H1 (cell line): ENCODE results near the gene PLEKHG3. TPM values are rescaled to one million over a fixed set of nuclear protein-coding genes. Genes with fewer than 3 reads are reported as not detected.

Experiments
- CTCF ChIA-PET: fragments of 300-600 bp; sonication (Branson Sonifier 250); formaldehyde crosslinking; loops from one replicate; lab custom pipeline; 2021; ENCODE audit not compliant: partially characterized antibody; lab: Charles Lee
- POLR2A ChIA-PET: fragments of 300-600 bp; sonication (Branson Sonifier 250); formaldehyde crosslinking; loops from one replicate; lab custom pipeline; 2021; ENCODE audit warnings: inconsistent platforms; ENCODE audit not compliant: partially characterized antibody; lab: Charles Lee
- DNase-seq, 2 experiments: peaks; one replicate each; pipeline versions ENCODE4 v3.0.0 to v3.0.0-alpha.2; 2010 to 2022; ENCODE audit warnings: low spot score in 2 of 2, low read depth in 1 of 2, mixed read lengths in 1 of 2
- FAIRE-seq: peaks from 2 replicates; lab custom pipeline; 2011; peaks lifted over from hg19 to GRCh38; lab: Jason Lieb, UNC
- H2AFZ ChIP-seq: 2 replicates; pipeline ENCODE4 v1.8.1; 2012; ENCODE audit warnings: low read length, inconsistent platforms
- H2AK5ac ChIP-seq: 2 replicates; pipeline ENCODE4 v1.6.1; 2013; ENCODE audit warnings: low read depth, low read length
- H2BK120ac ChIP-seq: replicated peaks from 2 replicates; pipeline ENCODE3; 2013; ENCODE audit warnings: low read depth, low read length, inconsistent platforms
- H2BK12ac ChIP-seq: 2 replicates; pipeline ENCODE4 v1.6.1; 2013; ENCODE audit warnings: low read depth, low read length
- H2BK15ac ChIP-seq: 2 replicates; pipeline ENCODE4 v1.6.1; 2013; ENCODE audit warnings: low read length
- H2BK20ac ChIP-seq: 2 replicates; pipeline ENCODE4 v1.6.1; 2013; ENCODE audit warnings: low read length
- H2BK5ac ChIP-seq: 2 replicates; pipeline ENCODE4 v1.6.1; 2013; ENCODE audit warnings: low read depth, low read length
- H3K14ac ChIP-seq: 2 replicates; pipeline ENCODE4 v1.6.1; 2013; ENCODE audit warnings: inconsistent platforms; ENCODE audit not compliant: insufficient read length
- H3K18ac ChIP-seq: 2 replicates; pipeline ENCODE4 v1.6.1; 2013; ENCODE audit warnings: low read length; ENCODE audit errors: extremely low read depth
- H3K23ac ChIP-seq: 2 replicates; pipeline ENCODE4 v1.6.1; 2013; ENCODE audit warnings: inconsistent platforms; ENCODE audit not compliant: insufficient read length
- H3K23me2 ChIP-seq: 2 replicates; pipeline ENCODE4 v1.6.1; 2013; ENCODE audit warnings: low read depth, low read length
- H3K27ac ChIP-seq: 2 replicates; pipeline ENCODE4 v1.6.1; 2011; ENCODE audit warnings: low read depth, low read length, inconsistent platforms
- H3K27me3 ChIP-seq, 4 experiments: replicated peaks in 1 of 4; 1 replicate in 1 of 4; 2 replicates in 3 of 4; pipeline versions ENCODE4 v1.6.1 to v1.8.1; 2011 to 2013; ENCODE audit warnings: low read length in 3 of 4, mild to moderate bottlenecking in 3 of 4, inconsistent platforms in 2 of 4, mixed read lengths in 2 of 4, moderate library complexity in 1 of 4; ENCODE audit not compliant: control insufficient read depth in 3 of 4, insufficient read depth in 3 of 4; ENCODE audit errors: extremely low read depth in 1 of 4
- H3K36me3 ChIP-seq, 4 experiments: 2 replicates each; pipeline versions ENCODE4 v1.6.1 to v1.8.1; 2011 to 2013; ENCODE audit warnings: mild to moderate bottlenecking in 4 of 4, low read length in 3 of 4, moderate library complexity in 2 of 4, control low read depth in 1 of 4, inconsistent platforms in 1 of 4; ENCODE audit not compliant: insufficient read depth in 4 of 4, control insufficient read depth in 2 of 4
- H3K4ac ChIP-seq: replicated peaks from 2 replicates; pipeline ENCODE3; 2013; ENCODE audit warnings: low read length, low read depth, mixed read lengths, inconsistent platforms; ENCODE audit not compliant: insufficient read length
- H3K4me1 ChIP-seq, 4 experiments: replicated peaks in 1 of 4; 1 replicate in 1 of 4; 2 replicates in 3 of 4; pipeline versions ENCODE4 v1.6.1 to v1.8.1; 2011 to 2013; ENCODE audit warnings: low read length in 3 of 4, inconsistent platforms in 2 of 4, mixed read lengths in 1 of 4; ENCODE audit not compliant: insufficient read depth in 4 of 4, control insufficient read depth in 3 of 4
- H3K4me2 ChIP-seq, 2 experiments: 2 replicates each; pipeline versions ENCODE4 v1.6.1 to v1.8.1; 2011 to 2013; ENCODE audit warnings: low read depth in 2 of 2, low read length in 2 of 2, control low read depth in 1 of 2, inconsistent platforms in 1 of 2, mild to moderate bottlenecking in 1 of 2; ENCODE audit not compliant: insufficient read depth in 1 of 2
- H3K4me3 ChIP-seq, 4 experiments: fragments of 200-600, 300-600 bp in 1 of 4; sonication (generic), shearing (Covaris generic), sonication (Bioruptor Twin) in 1 of 4; 2 replicates each; pipeline versions ENCODE4 v1.5.1 to v1.8.1; 2011 to 2016; ENCODE audit warnings: low read length in 4 of 4, low read depth in 3 of 4, control low read depth in 2 of 4, inconsistent platforms in 2 of 4, mild to moderate bottlenecking in 2 of 4, mixed read lengths in 1 of 4, moderate library complexity in 1 of 4; ENCODE audit not compliant: insufficient read depth in 2 of 4; ENCODE audit errors: extremely low read depth in 1 of 4
- H3K56ac ChIP-seq: replicated peaks from 2 replicates; pipeline ENCODE3; 2013; ENCODE audit warnings: low read depth, mild to moderate bottlenecking, mixed read lengths, low read length, inconsistent platforms; ENCODE audit not compliant: insufficient read length
- H3K79me1 ChIP-seq: 2 replicates; pipeline ENCODE4 v1.6.1; 2013; ENCODE audit warnings: low read depth, low read length, control low read depth
- H3K79me2 ChIP-seq, 2 experiments: 2 replicates each; pipeline versions ENCODE4 v1.6.1 to v1.8.1; 2012 to 2013; ENCODE audit warnings: low read length in 2 of 2, mild to moderate bottlenecking in 2 of 2, inconsistent platforms in 1 of 2; ENCODE audit not compliant: insufficient read depth in 2 of 2, control insufficient read depth in 1 of 2
- H3K9ac ChIP-seq, 4 experiments: replicated peaks in 1 of 4; 1 replicate in 1 of 4; 2 replicates in 3 of 4; pipeline versions ENCODE4 v1.6.1 to v1.8.1; 2011 to 2013; ENCODE audit warnings: low read depth in 3 of 4, low read length in 3 of 4, control low read depth in 2 of 4, mild to moderate bottlenecking in 2 of 4, moderate library complexity in 2 of 4, inconsistent platforms in 1 of 4; ENCODE audit errors: extremely low read depth in 1 of 4
- H3K9me3 ChIP-seq, 2 experiments: 2 replicates each; pipeline versions ENCODE4 v1.6.1 to v1.8.1; 2012 to 2013; ENCODE audit warnings: mild to moderate bottlenecking in 2 of 2, moderate library complexity in 2 of 2, control low read depth in 1 of 2, inconsistent platforms in 1 of 2, low read depth in 1 of 2, low read length in 1 of 2, mixed read lengths in 1 of 2; ENCODE audit not compliant: insufficient read depth in 2 of 2
- H4K20me1 ChIP-seq, 2 experiments: replicated peaks in 1 of 2; 2 replicates each; pipeline versions ENCODE3 to v1.8.1; 2011 to 2013; ENCODE audit warnings: inconsistent platforms in 2 of 2, low read length in 2 of 2, mild to moderate bottlenecking in 1 of 2; ENCODE audit not compliant: insufficient read depth in 2 of 2, control insufficient read depth in 1 of 2
- H4K5ac ChIP-seq: 2 replicates; pipeline ENCODE4 v1.6.1; 2013; ENCODE audit warnings: low read length, low read depth, mixed read lengths, inconsistent platforms; ENCODE audit not compliant: insufficient read length
- H4K8ac ChIP-seq: 2 replicates; pipeline ENCODE4 v1.8.0; 2013; ENCODE audit warnings: mild to moderate bottlenecking, moderate library complexity, low read length, inconsistent platforms; ENCODE audit not compliant: insufficient read depth; ENCODE audit errors: extremely low read depth
- H4K91ac ChIP-seq: replicated peaks from 2 replicates; pipeline ENCODE3; 2013; ENCODE audit warnings: low read length, mixed read lengths, inconsistent platforms; ENCODE audit not compliant: insufficient read length
- BACH1 ChIP-seq: IDR thresholded peaks from 2 replicates; pipeline ENCODE4 v1.6.1; 2012; ENCODE audit warnings: low read length, improper control_type of control experiment
- CBX8 ChIP-seq: fragments of 300-800, 300-1000 bp; sonication (generic); IDR thresholded peaks from 2 replicates; pipeline ENCODE4 v1.7.1; 2016; ENCODE audit warnings: low read depth, low read length, borderline replicate concordance
- CEBPB ChIP-seq: IDR thresholded peaks from 2 replicates; pipeline ENCODE4 v1.6.1; 2012; ENCODE audit warnings: low read depth, low read length
- JUN ChIP-seq: IDR thresholded peaks from 2 replicates; pipeline ENCODE4 v1.6.1; 2011; ENCODE audit warnings: low read depth, mild to moderate bottlenecking, improper control_type of control experiment, low read length
- JUND ChIP-seq: IDR thresholded peaks from 2 replicates; pipeline ENCODE4 v1.6.1; 2011; ENCODE audit warnings: mild to moderate bottlenecking, improper control_type of control experiment, low read length
- KDM5A ChIP-seq: fragments of 200-600 bp; IDR thresholded peaks from 2 replicates; pipeline ENCODE4 v1.7.1; 2012; ENCODE audit warnings: mild to moderate bottlenecking, low read length, inconsistent platforms, mixed read lengths
- NRF1 ChIP-seq: IDR thresholded peaks from 2 replicates; pipeline ENCODE4 v1.6.1; 2011; ENCODE audit warnings: mild to moderate bottlenecking, low read depth, low read length, improper control_type of control experiment
- RBBP5 ChIP-seq: IDR thresholded peaks from 2 replicates; pipeline ENCODE4 v1.7.1; 2012; ENCODE audit warnings: low read depth, mild to moderate bottlenecking, inconsistent platforms, low read length, moderate library complexity, borderline replicate concordance
- RXRA ChIP-seq: IDR thresholded peaks from 2 replicates; pipeline ENCODE4 v1.6.1; 2011; ENCODE audit warnings: low read depth, mild to moderate bottlenecking, low read length, moderate library complexity; ENCODE audit not compliant: insufficient read depth
- SAP30 ChIP-seq: fragments of 300-600 bp; sonication (generic); IDR thresholded peaks from 2 replicates; pipeline ENCODE4 v1.7.1; 2012; ENCODE audit warnings: low read length, moderate library complexity, mild to moderate bottlenecking, inconsistent platforms; ENCODE audit not compliant: insufficient read depth, insufficient replicate concordance
- SIN3A ChIP-seq, 2 experiments: IDR thresholded peaks in 1 of 2; conservative IDR thresholded peaks in 1 of 2; 2 replicates each; pipeline ENCODE4 v1.6.1; 2011 to 2012; ENCODE audit warnings: low read length in 2 of 2, improper control_type of control experiment in 1 of 2, low read depth in 1 of 2, mild to moderate bottlenecking in 1 of 2
- TAF7 ChIP-seq: optimal IDR thresholded peaks from 2 replicates; pipeline ENCODE3; 2011; ENCODE audit warnings: low read depth, mild to moderate bottlenecking, inconsistent platforms, low read length, moderate library complexity, borderline replicate concordance
- TCF12 ChIP-seq: IDR thresholded peaks from 2 replicates; pipeline ENCODE4 v1.6.1; 2011; ENCODE audit warnings: low read depth, mild to moderate bottlenecking, low read length
- TEAD4 ChIP-seq: IDR thresholded peaks from 2 replicates; pipeline ENCODE4 v1.6.1; 2012; ENCODE audit warnings: low read depth, low read length, inconsistent platforms, mixed read lengths
- WGBS, 2 experiments: shearing (Covaris generic) in 1 of 2; methylation state at CpG; one replicate each; pipeline versions ENCODE4 v1.1.6 to v1.1.7; 2013 to 2015; ENCODE audit warnings: low lambda C conversion rate in 2 of 2, mixed read lengths in 2 of 2, inconsistent platforms in 1 of 2, low coverage in 1 of 2, missing lambda C conversion rate in 1 of 2; ENCODE audit not compliant: insufficient replicate concordance in 2 of 2, insufficient coverage in 1 of 2, insufficient read length in 1 of 2; ENCODE audit errors: extremely low coverage in 1 of 2, missing lambda C conversion rate in 1 of 2; 5-methylcytosine and 5-hydroxymethylcytosine counted together
- polyA plus RNA-seq, 7 experiments: library from polyadenylated mRNA; depleted of rRNA in 3 of 7; stranded (reverse) in 5 of 7; unstranded in 2 of 7; fragments of >200 nt in 5 of 7; fragments of 200-250 nt in 2 of 7; gene quantifications; 1 replicate in 5 of 7; 2 replicates in 1 of 7; 4 replicates in 1 of 7; pipeline versions ENCODE4 v1.2.1 to v1.2.3, GENCODE V29; 2011 to 2013; ENCODE audit warnings: missing spikeins in 2 of 7, mixed read lengths in 2 of 7
- total RNA-seq: library from RNA; stranded (reverse); fragmentation: NEBNext Ultra II Directional; extraction: Animal tissue kit (Norgen Biotek cat#: 25700); gene quantifications from 2 replicates; pipeline ENCODE4 v1.2.1, GENCODE V29; 2021

PLEKHG3 gene
- total and polyA plus RNA-seq, 2 of the 8 experiments (the other 6 are each of a cell fraction or from before 2014, with no cell fraction given) = 43.4 to 90.6 TPM

DNA sequence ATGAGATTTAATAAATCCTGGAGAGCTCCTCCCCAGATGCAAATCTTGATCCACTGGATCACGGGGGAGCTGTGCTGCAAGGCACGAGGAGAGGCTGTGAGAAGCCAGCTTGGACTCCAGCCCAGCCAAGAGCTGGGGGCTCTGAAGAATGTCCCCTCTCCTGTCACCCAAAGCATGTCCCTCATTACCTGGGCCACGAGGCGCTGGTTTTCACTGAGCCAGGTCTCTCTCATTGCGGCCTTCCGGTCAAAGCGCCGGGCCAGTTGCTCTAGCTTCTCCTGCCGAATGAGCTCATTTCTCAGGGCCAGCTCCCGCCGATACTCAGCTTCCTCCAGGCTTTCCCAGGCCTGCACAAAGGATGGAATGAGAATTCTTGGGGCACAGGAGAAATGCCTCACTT, 92.1 kb downstream of the PLEKHG3 start:
- no peaks in the 10 kb centered on the region for H3K23me2 ChIP-seq
- H2AFZ ChIP-seq = no peak overlapping the region
- no peak overlapping the region for H3K4me3 ChIP-seq
- no peak overlapping the region for H3K9ac ChIP-seq
- POLR2A ChIA-PET = interaction anchor here (1.0 to 1.2 kb wide), 2 partner anchors 12 to 15 kb away, joined by 4 to 6 read pairs; no protein-coding TSS in a partner anchor
- WGBS, 2 experiments = 90% methylated on average over 11 of the region's 11 CpGs; no CpG with 5 or more reads in 1 of the 2 experiments
- H3K56ac ChIP-seq = no peak overlapping the region
- H4K20me1 ChIP-seq = no peaks in the 10 kb centered on the region
- no peaks in the 10 kb centered on the region for H3K79me2 ChIP-seq
- H2AK5ac ChIP-seq = no peak overlapping the region
- no peak overlapping the region for H2BK20ac ChIP-seq
- no peaks in the 10 kb centered on the region; a peak in 1 of 4 replicates for H3K9me3 ChIP-seq
- no peak overlapping the region for H3K23ac ChIP-seq
- no peak overlapping the region for H3K4me2 ChIP-seq
- no peaks in the 10 kb centered on the region for H3K79me1 ChIP-seq
- H4K8ac ChIP-seq = no peak overlapping the region
- H2BK15ac ChIP-seq = no peak overlapping the region
- H2BK12ac ChIP-seq = no peak overlapping the region
- no peak overlapping the region for H3K27ac ChIP-seq
- H3K4ac ChIP-seq = no peak overlapping the region
- no peak overlapping the region for H3K14ac ChIP-seq
- no peak overlapping the region for H2BK5ac ChIP-seq
- DNase-seq (no peak), FAIRE-seq (no peak)
- TF ChIP-seq JUND (no peak), TEAD4 (no peak), TAF7 (no peak), RBBP5 (no peak), CBX8 (no peak), BACH1 (no peak), NRF1 (no peak), SIN3A (conservative IDR thresholded peaks at IDR 0.05 in 1 of 2, IDR thresholded peaks at IDR 0.05 in 1 of 2; ENCODE audit: low read depth in 1 of 2, low read length in 2 of 2) (no peak), JUN (no peak), SAP30 (no peak), KDM5A (no peak), RXRA (no peak), TCF12 (no peak), CEBPB (no peak)
- H2BK120ac ChIP-seq = no peak overlapping the region
- no peak overlapping the region for H3K18ac ChIP-seq
- no peaks in the 10 kb centered on the region for H3K27me3 ChIP-seq
- CTCF ChIA-PET = interaction anchor here (0.6 to 13.2 kb wide), 12 partner anchors 12 to 372 kb away, joined by 3 to 323 read pairs (median 4); no protein-coding TSS in a partner anchor
- H4K91ac ChIP-seq = no peak overlapping the region
- no peaks in the 10 kb centered on the region for H3K36me3 ChIP-seq
- H3K4me1 ChIP-seq = peaks cover 0 to 2% (median 0%) of the 10 kb centered on the region in 4 experiments; a peak in 1 of 7 replicates
- no peak overlapping the region for H4K5ac ChIP-seq
